Glomerular endothelial cell (primary cell): ENCODE measurements around the gene RND1. TPM values are rescaled to one million over a fixed set of nuclear protein-coding genes. Genes with fewer than 3 reads are reported as not detected.

Source experiments
- DNase-seq: peaks from one replicate; pipeline ENCODE4 v3.0.0-alpha.2; 2011; ENCODE audit warnings: low read depth, low spot score; ENCODE audit errors: extremely low read depth
- total RNA-seq: library from RNA; depleted of rRNA; stranded (reverse); fragments of >200 nt; gene quantifications from 2 replicates; pipeline ENCODE4 v1.2.3, GENCODE V29; 2015

Gene RND1
- total RNA-seq, 1 donor from 2014 or later, result 14.9 TPM

DNA sequence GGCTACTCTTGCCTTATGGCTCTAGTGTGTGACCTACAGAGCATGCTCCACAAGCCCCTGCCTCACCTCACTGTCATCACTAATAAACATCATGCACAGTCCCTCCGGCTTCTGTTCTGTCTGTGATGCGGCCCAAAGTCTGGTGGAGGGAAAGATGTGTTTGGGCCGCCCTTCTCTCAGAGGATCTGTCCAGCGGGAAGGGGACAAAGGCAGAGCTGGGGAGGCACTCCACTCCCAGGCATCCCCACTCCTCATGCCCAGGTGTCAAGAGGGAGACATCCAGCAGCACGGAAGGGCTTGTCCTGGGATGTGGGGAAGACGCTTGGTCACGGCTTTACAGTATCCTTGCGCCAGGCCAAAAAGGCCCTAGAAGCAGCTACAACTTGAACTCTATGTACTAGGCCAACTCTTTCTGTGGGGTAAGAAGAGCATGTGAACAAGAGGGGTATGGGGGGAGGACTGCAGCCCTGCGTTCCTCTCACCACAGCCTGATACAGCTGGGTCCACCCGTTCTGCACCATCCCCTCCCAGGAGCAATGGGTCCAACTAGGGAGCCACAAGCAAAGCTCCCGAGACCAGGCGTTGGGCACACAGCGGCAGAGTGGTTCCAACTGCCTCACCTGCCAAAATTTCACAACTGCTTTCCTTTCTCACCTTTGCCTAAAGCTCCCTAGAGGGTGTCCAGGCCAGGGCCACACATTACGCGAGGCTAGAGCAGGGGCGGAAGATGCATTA lies 36.7 kb downstream of the RND1 start:
- no peak for DNase-seq

DNA sequence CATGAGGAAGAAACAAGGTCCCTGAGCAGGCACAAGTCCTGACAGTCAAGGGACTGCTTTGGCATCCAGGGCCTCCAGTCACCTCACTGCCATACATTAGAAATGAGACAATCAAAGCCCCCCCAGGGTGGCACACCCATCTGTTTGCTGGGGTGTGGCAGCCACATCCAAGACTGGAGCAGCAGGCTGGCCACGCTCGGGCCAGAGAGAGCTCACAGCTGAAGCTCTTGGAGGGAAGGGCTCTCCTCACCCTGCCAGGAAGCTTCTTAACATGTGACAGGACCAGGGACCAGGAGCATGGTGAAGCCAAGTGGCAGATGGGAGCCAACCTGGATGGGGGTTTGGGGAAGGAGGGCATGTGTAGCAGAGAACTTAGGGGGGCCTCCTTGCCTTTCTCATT lies 37.4 kb downstream of the RND1 start:
- no peak for DNase-seq

GRCh38 chr12:48827513-48828096 lies 38.1 kb downstream of the RND1 start:
- no peak for DNase-seq

GRCh38 chr12:48827026-48827425 lies 38.6 kb downstream of the RND1 start:
- no peak for DNase-seq

DNA sequence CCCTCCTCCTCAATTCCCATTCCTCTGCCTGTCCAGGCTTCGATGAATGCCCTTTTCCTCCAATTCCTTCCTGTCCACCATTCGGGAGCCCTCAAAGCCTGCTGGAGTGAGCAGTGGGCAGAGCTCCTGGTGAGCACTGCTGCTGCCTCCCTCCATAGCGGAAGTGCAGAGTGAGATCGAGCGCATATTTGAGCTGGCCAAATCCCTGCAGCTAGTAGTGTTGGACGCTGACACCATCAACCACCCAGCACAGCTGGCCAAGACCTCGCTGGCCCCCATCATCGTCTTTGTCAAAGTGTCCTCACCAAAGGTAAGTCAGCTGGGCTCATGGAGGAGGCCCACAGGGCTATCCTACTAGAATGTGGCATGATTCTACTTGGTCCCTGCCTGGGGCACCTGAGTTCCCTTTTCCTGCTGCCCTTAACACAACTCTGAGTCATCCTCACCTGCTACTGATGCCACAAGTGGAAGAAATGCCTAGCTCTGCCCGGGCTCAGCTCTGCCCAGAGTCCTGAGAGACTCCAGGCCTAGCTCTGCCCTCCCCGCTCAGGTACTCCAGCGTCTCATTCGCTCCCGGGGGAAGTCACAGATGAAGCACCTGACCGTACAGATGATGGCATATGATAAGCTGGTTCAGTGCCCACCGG lies 39.3 kb downstream of the RND1 start:
- DNase-seq, result no peak

GRCh38 chr12:48824905-48825304 lies 40.8 kb downstream of the RND1 start:
- no peak for DNase-seq

- DNase-seq, result no peak
Measured at GRCh38 chr12:48824112-48824511, 41.6 kb downstream of the RND1 start.

- DNase-seq, result no peak
Measured at GRCh38 chr12:48823281-48823680, 42.4 kb downstream of the RND1 start.

DNA sequence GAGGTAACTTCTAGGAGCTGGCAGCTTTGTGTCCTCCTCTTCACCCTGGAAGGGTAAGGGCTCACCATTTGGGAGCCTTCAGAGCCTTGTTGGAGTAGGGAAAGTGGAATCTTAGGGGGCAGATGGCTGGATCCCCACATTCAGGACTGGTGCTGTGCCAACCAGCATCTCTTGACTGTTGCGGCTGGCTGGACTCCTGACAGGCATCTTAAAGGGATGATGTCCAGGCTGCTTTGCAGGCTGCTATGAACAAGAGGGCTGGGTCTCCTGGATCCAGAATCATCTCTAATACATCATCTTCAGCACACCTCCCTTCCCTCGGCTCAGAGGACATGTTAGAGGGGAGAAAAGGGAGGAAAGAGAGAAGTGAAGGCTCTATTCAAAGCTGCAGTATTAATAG lies 43.0 kb downstream of the RND1 start:
- DNase-seq, result no peak

- no peak for DNase-seq
Measured at GRCh38 chr12:48822139-48822538, 43.5 kb downstream of the RND1 start.

DNA sequence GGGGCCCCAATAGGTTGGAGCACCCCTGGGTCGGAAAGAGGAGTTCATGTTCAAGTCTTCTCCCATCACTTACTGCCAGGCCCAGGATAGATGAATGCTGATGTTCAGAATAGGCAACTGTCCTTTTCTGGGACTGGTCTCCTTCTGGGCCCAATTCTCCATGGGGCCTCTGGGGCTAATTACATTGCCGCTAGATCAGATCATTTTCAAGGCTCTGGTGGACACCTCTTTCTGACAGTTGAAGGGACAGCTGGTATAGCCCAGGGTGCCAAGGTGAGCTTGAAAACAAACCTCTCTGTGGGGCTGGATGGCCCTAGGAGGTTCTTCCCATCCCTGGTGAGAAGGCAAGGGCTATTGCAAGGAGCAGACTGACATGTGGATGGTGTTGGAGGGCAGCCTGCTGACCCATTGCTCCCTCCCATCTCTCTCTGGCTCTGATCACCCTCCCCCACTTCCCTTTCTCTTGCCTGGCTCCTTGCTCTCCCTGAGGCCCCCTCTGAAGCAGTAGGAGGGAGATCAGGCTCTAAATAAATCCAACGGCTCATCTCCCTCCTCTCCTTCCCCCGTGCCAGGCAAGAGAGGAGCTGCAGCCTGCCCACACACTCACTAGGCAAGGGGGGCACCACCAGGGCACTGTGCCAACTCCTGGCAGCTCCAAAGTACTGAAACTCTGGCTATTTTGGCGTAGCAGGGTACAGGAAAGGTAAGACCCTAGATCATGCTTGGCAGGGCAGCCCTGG lies 45.5 kb downstream of the RND1 start:
- DNase-seq, result no peak

GRCh38 chr12:48818831-48819590 lies 46.7 kb downstream of the RND1 start:
- no peak for DNase-seq

- DNase-seq, result no peak
Measured at GRCh38 chr12:48817873-48818830, 47.5 kb downstream of the RND1 start, which contains the start of gene CACNB3. Gene CACNB3, plus strand, starts transcription at chr12:48818496. Its CDS starts 434 bp downstream, at chr12:48818930.

- no peak for DNase-seq
Measured at GRCh38 chr12:48816143-48816854, 49.4 kb downstream of the RND1 start.

- no peak for DNase-seq
Measured at GRCh38 chr12:48815126-48816110, 50.3 kb downstream of the RND1 start.

GRCh38 chr12:48814262-48815125 lies 51.2 kb downstream of the RND1 start:
- DNase-seq, result no peak
